HCT116 (cell line): Measurements from ENCODE around the gene PLAGL1.

Source experiments
- ELF1 ChIP-seq: IDR thresholded peaks from 2 replicates; pipeline ENCODE4 v1.6.1; 2012; ENCODE audit warnings: low read depth, borderline replicate concordance
- EZH2 ChIP-seq: fragments of 200-600 bp; sonication (generic); IDR thresholded peaks from 2 replicates; pipeline ENCODE4 v1.6.1; 2017; ENCODE audit warnings: antibody characterized with exemption, mixed run types
- EZH2phosphoT487 ChIP-seq: fragments of 200-600 bp; IDR thresholded peaks from 2 replicates; pipeline ENCODE4 v1.6.1; 2018; ENCODE audit warnings: antibody characterized with exemption, borderline replicate concordance
- POLR2A ChIP-seq: IDR thresholded peaks from 2 replicates; pipeline ENCODE4 v1.7.0; 2011; ENCODE audit warnings: borderline replicate concordance; ENCODE audit not compliant: insufficient read depth, insufficient read length; ENCODE audit errors: extremely low read depth
- TF ChIP-seq, protein P1 (sequence below), 3 experiments: fragments of 200-600 bp in 1 of 3; sonication (generic) in 1 of 3; IDR thresholded peaks in 2 of 3; conservative IDR thresholded peaks in 1 of 3; 2 replicates each; pipeline ENCODE4 v1.5.1; 2012 to 2017; ENCODE audit warnings: low read depth in 2 of 3, low read length in 2 of 3, antibody characterized with exemption in 1 of 3, borderline replicate concordance in 1 of 3, control low read depth in 1 of 3, mild to moderate bottlenecking in 1 of 3, mixed read lengths in 1 of 3, mixed run types in 1 of 3, moderate library complexity in 1 of 3; ENCODE audit not compliant: insufficient read depth in 1 of 3
- TF ChIP-seq, protein P2 (sequence below): IDR thresholded peaks from 2 replicates; pipeline ENCODE4 v1.6.1; 2012

- TF ChIP-seq, protein P1, sequence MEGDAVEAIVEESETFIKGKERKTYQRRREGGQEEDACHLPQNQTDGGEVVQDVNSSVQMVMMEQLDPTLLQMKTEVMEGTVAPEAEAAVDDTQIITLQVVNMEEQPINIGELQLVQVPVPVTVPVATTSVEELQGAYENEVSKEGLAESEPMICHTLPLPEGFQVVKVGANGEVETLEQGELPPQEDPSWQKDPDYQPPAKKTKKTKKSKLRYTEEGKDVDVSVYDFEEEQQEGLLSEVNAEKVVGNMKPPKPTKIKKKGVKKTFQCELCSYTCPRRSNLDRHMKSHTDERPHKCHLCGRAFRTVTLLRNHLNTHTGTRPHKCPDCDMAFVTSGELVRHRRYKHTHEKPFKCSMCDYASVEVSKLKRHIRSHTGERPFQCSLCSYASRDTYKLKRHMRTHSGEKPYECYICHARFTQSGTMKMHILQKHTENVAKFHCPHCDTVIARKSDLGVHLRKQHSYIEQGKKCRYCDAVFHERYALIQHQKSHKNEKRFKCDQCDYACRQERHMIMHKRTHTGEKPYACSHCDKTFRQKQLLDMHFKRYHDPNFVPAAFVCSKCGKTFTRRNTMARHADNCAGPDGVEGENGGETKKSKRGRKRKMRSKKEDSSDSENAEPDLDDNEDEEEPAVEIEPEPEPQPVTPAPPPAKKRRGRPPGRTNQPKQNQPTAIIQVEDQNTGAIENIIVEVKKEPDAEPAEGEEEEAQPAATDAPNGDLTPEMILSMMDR (IDR thresholded peaks at IDR 0.05 in 2 of 3, conservative IDR thresholded peaks at IDR 0.05 in 1 of 3; ENCODE audit: borderline replicate concordance in 1 of 3, insufficient read depth in 1 of 3, low read depth in 2 of 3, low read length in 2 of 3), result no peak
- TF ChIP-seq, protein P2, sequence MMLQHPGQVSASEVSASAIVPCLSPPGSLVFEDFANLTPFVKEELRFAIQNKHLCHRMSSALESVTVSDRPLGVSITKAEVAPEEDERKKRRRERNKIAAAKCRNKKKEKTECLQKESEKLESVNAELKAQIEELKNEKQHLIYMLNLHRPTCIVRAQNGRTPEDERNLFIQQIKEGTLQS, result no peak
- TF ChIP-seq EZH2, result no peak
- TF ChIP-seq ELF1, result no peak
- no peak for TF ChIP-seq POLR2A
- TF ChIP-seq EZH2phosphoT487, result no peak
Observed at GRCh38 chr6:143952947-143953701, 54.9 kb downstream of the PLAGL1 start.
